GM23338 (cell line): ENCODE data around the gene SLC5A4. TPM values are rescaled to one million over a fixed set of nuclear protein-coding genes. Genes with fewer than 3 reads are reported as not detected.

Source experiments
- ATAC-seq: fragments of 200-7000 bp; cut with Tn5 transposase; 3 replicates; pipeline ENCODE4 v1.9.1; 2020
- DNase-seq: peaks from one replicate; pipeline ENCODE4 v3.0.0-alpha.2; 2015; ENCODE audit warnings: low spot score
- H2AFZ ChIP-seq: fragments of 200-600 bp; sonication (generic); 2 replicates; pipeline ENCODE4 v1.8.0; 2016; ENCODE audit warnings: antibody characterized with exemption, mild to moderate bottlenecking, moderate library complexity
- H3F3A ChIP-seq: fragments of 200-600 bp; sonication (generic); replicated peaks from 2 replicates; pipeline ENCODE4 v1.8.0; 2017; ENCODE audit warnings: antibody characterized with exemption, mixed run types, low read depth
- H3K27ac ChIP-seq: fragments of 200-600 bp; sonication (generic); 2 replicates; pipeline ENCODE4 v1.6.1; 2016; ENCODE audit warnings: low read depth
- H3K27me3 ChIP-seq: fragments of 200-600 bp; sonication (generic); 2 replicates; pipeline ENCODE4 v1.8.0; 2016; ENCODE audit warnings: mild to moderate bottlenecking, mixed run types, moderate library complexity; ENCODE audit not compliant: insufficient read depth
- H3K36me3 ChIP-seq: fragments of 200-600 bp; sonication (generic); 2 replicates; pipeline ENCODE4 v1.8.0; 2016; ENCODE audit warnings: mild to moderate bottlenecking; ENCODE audit not compliant: insufficient read depth
- H3K4me1 ChIP-seq: fragments of 200-600 bp; sonication (generic); 2 replicates; pipeline ENCODE4 v1.8.0; 2016; ENCODE audit warnings: mild to moderate bottlenecking, moderate library complexity; ENCODE audit not compliant: insufficient read depth
- H3K4me2 ChIP-seq: fragments of 200-600 bp; sonication (generic); 2 replicates; pipeline ENCODE4 v1.7.1; 2017; ENCODE audit warnings: mixed run types
- H3K4me3 ChIP-seq: fragments of 200-600 bp; sonication (generic); 2 replicates; pipeline ENCODE4 v1.6.1; 2016; ENCODE audit warnings: mixed run types
- H3K79me2 ChIP-seq: fragments of 200-600 bp; sonication (generic); replicated peaks from 2 replicates; pipeline ENCODE4 v1.8.0; 2017; ENCODE audit warnings: mild to moderate bottlenecking; ENCODE audit not compliant: insufficient read depth
- H3K9me2 ChIP-seq: fragments of 200-600 bp; sonication (generic); 2 replicates; pipeline ENCODE4 v1.8.0; 2017; ENCODE audit not compliant: insufficient read depth
- H4K20me1 ChIP-seq: fragments of 200-600 bp; sonication (generic); replicated peaks from 2 replicates; pipeline ENCODE4 v1.8.0; 2017; ENCODE audit warnings: mild to moderate bottlenecking; ENCODE audit not compliant: insufficient read depth
- H3K27ac Mint-ChIP-seq: 2 replicates; pipeline ENCODE4 v1.8.0; 2020; ENCODE audit warnings: inconsistent platforms, mild to moderate bottlenecking, moderate library complexity, mixed read lengths
- H3K27me3 Mint-ChIP-seq: 3 replicates; pipeline ENCODE4 v1.8.0; 2022; ENCODE audit warnings: low read depth, mild to moderate bottlenecking, moderate library complexity, mixed read lengths, inconsistent platforms; ENCODE audit not compliant: insufficient read depth, poor library complexity
- H3K36me3 Mint-ChIP-seq: 3 replicates; pipeline ENCODE4 v1.8.0; 2021; ENCODE audit warnings: low read depth, mild to moderate bottlenecking, inconsistent platforms, moderate library complexity, mixed read lengths
- H3K4me1 Mint-ChIP-seq: 3 replicates; pipeline ENCODE4 v1.8.0; 2020; ENCODE audit warnings: mild to moderate bottlenecking, inconsistent platforms, mixed read lengths
- H3K4me3 Mint-ChIP-seq: 3 replicates; pipeline ENCODE4 v1.8.0; 2021; ENCODE audit warnings: moderate library complexity, mild to moderate bottlenecking, inconsistent platforms, mixed read lengths
- H3K9me3 Mint-ChIP-seq: 3 replicates; pipeline ENCODE4 v1.8.0; 2020; ENCODE audit warnings: moderate library complexity, mild to moderate bottlenecking, inconsistent platforms, mixed read lengths
- CREB1 ChIP-seq: fragments of 250-450 bp; sonication (Bioruptor Pico); IDR thresholded peaks from 2 replicates; pipeline ENCODE4 v1.5.0; 2020; ENCODE audit warnings: low read depth, mild to moderate bottlenecking, moderate library complexity
- CTCF ChIP-seq, 2 experiments: fragments of 200-600 bp in 1 of 2; sonication (generic) in 1 of 2; conservative IDR thresholded peaks; 2 replicates each; pipeline versions ENCODE4 v1.5.1 to v1.6.1; 2016 to 2017; ENCODE audit warnings: antibody characterized with exemption in 2 of 2, low read depth in 2 of 2, mild to moderate bottlenecking in 2 of 2, moderate library complexity in 1 of 2
- EZH2 ChIP-seq: fragments of 200-600 bp; sonication (generic); IDR thresholded peaks from one replicate; pipeline ENCODE4 v1.8.0; 2017; ENCODE audit warnings: antibody characterized with exemption, mild to moderate bottlenecking, low read depth; ENCODE audit not compliant: unreplicated experiment
- EZH2phosphoT487 ChIP-seq: fragments of 200-600 bp; sonication (generic); IDR thresholded peaks from one replicate; pipeline ENCODE4 v1.8.1; 2018; ENCODE audit warnings: antibody characterized with exemption; ENCODE audit not compliant: unreplicated experiment
- POLR2AphosphoS5 ChIP-seq: IDR thresholded peaks from 2 replicates; pipeline ENCODE4 v1.6.1; 2016; ENCODE audit warnings: antibody characterized with exemption, low read depth
- STAT1 ChIP-seq: IDR thresholded peaks from one replicate; pipeline ENCODE4 v1.6.1; 2016; ENCODE audit warnings: antibody characterized with exemption; ENCODE audit not compliant: unreplicated experiment
- ZNF114 ChIP-seq: fragments of 250-450 bp; sonication (Bioruptor Pico); IDR thresholded peaks from 2 replicates; pipeline ENCODE4 v1.5.0; 2020; ENCODE audit warnings: mild to moderate bottlenecking, moderate library complexity
- ZNF331 ChIP-seq: fragments of 250-450 bp; sonication (Bioruptor Pico); IDR thresholded peaks from 2 replicates; pipeline ENCODE4 v1.5.0; 2020; ENCODE audit warnings: low read depth, mild to moderate bottlenecking, moderate library complexity
- ZNF462 ChIP-seq: fragments of 250-450 bp; sonication (Bioruptor Pico); IDR thresholded peaks from 2 replicates; pipeline ENCODE4 v1.5.0; 2020; ENCODE audit warnings: mild to moderate bottlenecking, moderate library complexity
- polyA plus RNA-seq: library from polyadenylated mRNA; unstranded; fragments of >200 nt; fragmentation: Nextera tagmentation; extraction: Ambion mirVana; gene quantifications from 2 replicates; pipeline ENCODE4 v1.2.1, GENCODE V29; 2016
- total RNA-seq: library from RNA; depleted of rRNA; stranded (reverse); fragments of >200 nt; shearing (Covaris generic); gene quantifications from 2 replicates; pipeline ENCODE4 v1.2.3, GENCODE V29; 2014
- TF ChIP-seq, protein P1 (sequence below): IDR thresholded peaks from 2 replicates; pipeline ENCODE4 v1.6.1; 2016; ENCODE audit warnings: antibody characterized with exemption
- TF ChIP-seq, protein P2 (sequence below): IDR thresholded peaks from one replicate; pipeline ENCODE4 v1.6.1; 2018; ENCODE audit warnings: antibody characterized with exemption; ENCODE audit not compliant: unreplicated experiment

SLC5A4 gene
- total and polyA plus RNA-seq, 2 experiments from 2014 or later, result 0.16 TPM; not detected in 1

GRCh38 chr22:32222991-32223390, 32.2 kb downstream of the SLC5A4 start:
- H3K9me3 Mint-ChIP-seq, result no peaks in the 10 kb centered on the region
- Histone ChIP-seq H3F3A (no peaks in the 10 kb centered on the region), H3K4me2 (no peak overlapping the region), H3K9me2 (no peaks in the 10 kb centered on the region), H3K79me2 (no peaks in the 10 kb centered on the region), H3K27me3 (0 out of 2 replicates have a peak, but pooled peaks cover 5% of the 10 kb centered on the region), H3K27ac (no peak overlapping the region), H3K4me1 (no peaks in the 10 kb centered on the region), H3K36me3 (no peaks in the 10 kb centered on the region; the same call in 1 of the 2 replicates), H3K4me3 (no peak overlapping the region), H2AFZ (no peak overlapping the region), H4K20me1 (no peaks in the 10 kb centered on the region)
- H3K4me3 Mint-ChIP-seq, result no peak overlapping the region
- ATAC-seq, result no peak
- H3K27ac Mint-ChIP-seq, result no peak overlapping the region
- H3K36me3 Mint-ChIP-seq, result no peaks in the 10 kb centered on the region
- no peak for DNase-seq
- H3K27me3 Mint-ChIP-seq, result no peaks in the 10 kb centered on the region
- no peaks in the 10 kb centered on the region for H3K4me1 Mint-ChIP-seq
- no peak for TF ChIP-seq STAT1
- no peak for TF ChIP-seq CTCF (conservative IDR thresholded peaks at IDR 0.05; ENCODE audit: low read depth in 2 of 2)
- TF ChIP-seq, protein P1, sequence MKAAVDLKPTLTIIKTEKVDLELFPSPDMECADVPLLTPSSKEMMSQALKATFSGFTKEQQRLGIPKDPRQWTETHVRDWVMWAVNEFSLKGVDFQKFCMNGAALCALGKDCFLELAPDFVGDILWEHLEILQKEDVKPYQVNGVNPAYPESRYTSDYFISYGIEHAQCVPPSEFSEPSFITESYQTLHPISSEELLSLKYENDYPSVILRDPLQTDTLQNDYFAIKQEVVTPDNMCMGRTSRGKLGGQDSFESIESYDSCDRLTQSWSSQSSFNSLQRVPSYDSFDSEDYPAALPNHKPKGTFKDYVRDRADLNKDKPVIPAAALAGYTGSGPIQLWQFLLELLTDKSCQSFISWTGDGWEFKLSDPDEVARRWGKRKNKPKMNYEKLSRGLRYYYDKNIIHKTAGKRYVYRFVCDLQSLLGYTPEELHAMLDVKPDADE, result no peak
- TF ChIP-seq EZH2phosphoT487, result no peak
- TF ChIP-seq, protein P2, sequence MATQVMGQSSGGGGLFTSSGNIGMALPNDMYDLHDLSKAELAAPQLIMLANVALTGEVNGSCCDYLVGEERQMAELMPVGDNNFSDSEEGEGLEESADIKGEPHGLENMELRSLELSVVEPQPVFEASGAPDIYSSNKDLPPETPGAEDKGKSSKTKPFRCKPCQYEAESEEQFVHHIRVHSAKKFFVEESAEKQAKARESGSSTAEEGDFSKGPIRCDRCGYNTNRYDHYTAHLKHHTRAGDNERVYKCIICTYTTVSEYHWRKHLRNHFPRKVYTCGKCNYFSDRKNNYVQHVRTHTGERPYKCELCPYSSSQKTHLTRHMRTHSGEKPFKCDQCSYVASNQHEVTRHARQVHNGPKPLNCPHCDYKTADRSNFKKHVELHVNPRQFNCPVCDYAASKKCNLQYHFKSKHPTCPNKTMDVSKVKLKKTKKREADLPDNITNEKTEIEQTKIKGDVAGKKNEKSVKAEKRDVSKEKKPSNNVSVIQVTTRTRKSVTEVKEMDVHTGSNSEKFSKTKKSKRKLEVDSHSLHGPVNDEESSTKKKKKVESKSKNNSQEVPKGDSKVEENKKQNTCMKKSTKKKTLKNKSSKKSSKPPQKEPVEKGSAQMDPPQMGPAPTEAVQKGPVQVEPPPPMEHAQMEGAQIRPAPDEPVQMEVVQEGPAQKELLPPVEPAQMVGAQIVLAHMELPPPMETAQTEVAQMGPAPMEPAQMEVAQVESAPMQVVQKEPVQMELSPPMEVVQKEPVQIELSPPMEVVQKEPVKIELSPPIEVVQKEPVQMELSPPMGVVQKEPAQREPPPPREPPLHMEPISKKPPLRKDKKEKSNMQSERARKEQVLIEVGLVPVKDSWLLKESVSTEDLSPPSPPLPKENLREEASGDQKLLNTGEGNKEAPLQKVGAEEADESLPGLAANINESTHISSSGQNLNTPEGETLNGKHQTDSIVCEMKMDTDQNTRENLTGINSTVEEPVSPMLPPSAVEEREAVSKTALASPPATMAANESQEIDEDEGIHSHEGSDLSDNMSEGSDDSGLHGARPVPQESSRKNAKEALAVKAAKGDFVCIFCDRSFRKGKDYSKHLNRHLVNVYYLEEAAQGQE, result no peak
- TF ChIP-seq CREB1 (CRISPR knock-in tag), result no peak
- TF ChIP-seq ZNF331 (CRISPR knock-in tag), result no peak
- TF ChIP-seq ZNF462 (CRISPR knock-in tag), result no peak
- no peak for TF ChIP-seq EZH2
- no peak for TF ChIP-seq ZNF114 (CRISPR knock-in tag)
- no peak for TF ChIP-seq POLR2AphosphoS5
